ENCODE measurements around the gene ODF4.
"Not testable (repeated sequence)": the region's sequence is repeated elsewhere in the genome, so short reads cannot be mapped to it uniquely, and the experiment has no call there.

The ODF4 gene

DNA sequence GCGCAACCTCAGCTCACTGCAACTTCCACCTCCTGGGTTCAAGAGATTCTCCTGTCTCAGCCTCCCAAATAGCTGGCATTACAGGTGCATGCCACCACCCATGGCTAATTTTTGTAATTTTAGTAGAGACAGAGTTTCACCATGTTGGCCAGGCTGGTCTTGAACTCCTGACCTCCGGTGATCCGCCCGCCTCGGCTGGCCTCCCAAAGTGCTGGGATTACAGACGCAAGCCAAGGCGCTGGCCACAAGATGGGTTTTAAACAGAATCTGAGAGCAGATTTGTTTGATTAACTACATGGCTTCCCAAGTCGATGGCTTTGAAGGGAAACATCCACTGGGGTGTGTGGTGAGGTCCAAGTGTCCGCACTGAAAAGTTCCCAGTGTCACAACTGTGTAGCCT lies 54.9 kb downstream of the ODF4 start:
- DNase-seq (ENCODE audit: low read depth in 2 of 2) = not testable (repeated sequence)
